GM18951 (cell line): ENCODE data around the gene NUCB1.
"Not testable (repeated sequence)": the region's sequence is repeated elsewhere in the genome, so short reads cannot be mapped to it uniquely, and the experiment has no call there.

Source experiments
- POLR2A ChIP-seq: IDR thresholded peaks from 4 replicates; pipeline ENCODE4 v1.6.1; 2011; ENCODE audit warnings: mild to moderate bottlenecking; ENCODE audit not compliant: insufficient read length, insufficient read depth; ENCODE audit errors: extremely low read depth
- in situ Hi-C: fragments of 300-500 bp; cut with MboI; formaldehyde crosslinking; loops from one replicate; pipeline ENCODE4 v1.12.0; 2022; ENCODE audit warnings: low sequenced_read_pairs, mixed read lengths, inconsistent platforms; ENCODE audit not compliant: unreplicated experiment

NUCB1 gene

DNA sequence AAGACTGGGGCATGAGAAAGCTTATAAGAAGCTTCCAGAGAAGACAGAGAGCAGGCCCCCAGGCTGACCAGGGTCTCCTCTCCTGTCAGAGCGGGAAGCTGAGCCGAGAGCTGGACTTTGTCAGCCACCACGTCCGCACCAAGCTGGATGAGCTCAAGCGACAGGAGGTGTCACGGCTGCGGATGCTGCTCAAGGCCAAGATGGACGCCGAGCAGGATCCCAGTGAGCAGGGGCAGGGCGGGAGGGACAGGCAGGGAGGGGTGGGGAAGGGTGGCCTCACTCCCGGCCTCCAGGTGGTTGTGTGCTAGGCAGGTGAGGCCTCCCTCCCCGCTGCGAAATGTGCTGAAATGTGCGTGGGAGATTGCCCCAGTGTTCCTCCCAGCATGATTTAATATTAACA, 5.6 kb downstream of the NUCB1 start:
- TF ChIP-seq POLR2A = no peak
- in situ Hi-C loops = no loop called here

DNA sequence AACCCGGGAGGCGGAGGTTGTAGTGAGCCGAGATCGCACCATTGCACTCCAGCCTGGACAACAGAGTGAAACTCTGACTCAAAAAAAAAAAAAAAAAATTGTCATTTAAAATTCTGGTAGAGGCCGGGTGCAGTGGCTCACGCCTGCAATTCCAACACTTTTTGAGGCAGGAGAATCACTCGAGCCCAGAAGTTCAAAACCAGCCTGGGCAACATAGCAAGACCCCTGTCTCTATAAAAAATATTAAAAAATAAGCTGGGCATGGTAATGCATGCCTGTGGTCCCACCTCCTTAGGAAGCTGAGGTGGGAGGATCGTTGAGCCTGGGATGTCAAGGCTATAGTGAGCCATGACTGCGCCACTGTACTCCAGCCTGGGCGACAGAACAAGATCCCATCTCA, 6.2 kb downstream of the NUCB1 start:
- in situ Hi-C loops = no loop called here
- TF ChIP-seq POLR2A = no peak

GRCh38 chr19:48907671-48908070, 7.6 kb downstream of the NUCB1 start:
- no peak for TF ChIP-seq POLR2A
- in situ Hi-C loops = no loop called here

DNA sequence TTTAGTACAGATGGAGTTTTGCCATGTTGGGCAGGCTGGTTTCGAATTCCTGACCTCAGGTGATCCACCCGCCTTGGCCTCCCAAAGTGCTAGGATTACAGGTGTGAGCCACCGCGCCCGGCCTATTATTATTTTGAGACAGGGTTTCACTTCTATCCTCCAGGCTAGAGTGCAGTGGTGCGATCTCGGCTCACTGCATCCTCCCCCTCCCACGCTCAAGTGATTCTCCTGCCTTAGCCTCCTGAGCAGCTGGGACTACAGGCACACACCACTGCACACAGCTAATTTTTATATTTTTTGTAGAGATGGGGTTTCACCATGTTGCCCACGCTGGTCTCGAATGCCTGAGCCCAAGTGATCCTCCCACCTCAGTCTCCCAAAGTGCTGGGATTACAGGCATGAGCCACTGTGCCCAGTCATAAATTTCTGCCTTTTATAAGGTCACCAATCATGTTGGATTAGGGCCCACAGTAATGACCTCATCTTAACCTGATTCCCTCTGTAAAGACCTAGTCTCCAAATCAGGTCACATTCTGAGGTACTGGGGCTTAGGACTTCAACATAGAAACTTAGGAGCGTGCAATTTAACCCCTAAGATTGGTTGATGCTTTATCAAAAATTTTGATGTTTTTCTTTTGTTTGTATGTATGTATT, 9.4 kb downstream of the NUCB1 start:
- in situ Hi-C loops = not testable (repeated sequence)

GRCh38 chr19:48910803-48911202, 10.7 kb downstream of the NUCB1 start:
- TF ChIP-seq POLR2A = no peak
- in situ Hi-C loops = no loop called here

DNA sequence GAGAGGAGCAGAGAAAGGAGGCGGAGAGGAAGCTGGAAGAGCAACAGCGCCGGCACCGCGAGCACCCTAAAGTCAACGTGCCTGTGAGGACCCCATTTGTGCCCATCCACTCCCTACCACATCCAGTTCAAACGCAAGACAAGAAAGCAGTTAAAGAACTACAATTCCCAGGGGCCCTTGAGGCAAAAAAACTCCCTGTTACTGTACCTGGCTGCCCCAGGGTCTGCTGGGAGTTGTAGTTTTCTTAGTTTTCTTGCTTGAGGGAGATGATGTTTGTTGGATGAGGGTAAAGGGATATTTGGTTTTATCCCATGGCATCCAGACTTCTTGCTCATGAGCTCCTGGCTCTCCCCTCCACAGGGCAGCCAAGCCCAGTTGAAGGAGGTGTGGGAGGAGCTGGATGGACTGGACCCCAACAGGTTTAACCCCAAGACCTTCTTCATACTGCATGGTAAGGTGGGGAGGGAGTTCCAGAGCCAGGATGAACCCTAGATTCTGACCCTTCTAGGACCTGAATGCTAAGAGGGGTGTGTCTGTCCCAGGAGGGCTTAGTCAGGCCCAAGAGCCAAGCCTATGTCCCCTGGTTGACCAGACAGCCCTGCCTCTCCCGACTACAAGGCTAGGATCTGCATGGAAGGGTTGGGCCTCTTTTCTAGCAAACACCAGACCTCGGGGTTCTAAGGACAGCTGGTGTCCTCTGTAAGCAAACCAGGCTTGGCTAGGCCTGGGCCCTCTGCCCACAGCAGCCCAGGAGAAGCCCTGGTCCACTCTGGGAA, 13.2 kb downstream of the NUCB1 start:
- in situ Hi-C loops = no loop called here
- no peak for TF ChIP-seq POLR2A

- TF ChIP-seq POLR2A = no peak
- in situ Hi-C loops = no loop called here
Measured at GRCh38 chr19:48914181-48914580, 14.1 kb downstream of the NUCB1 start.

GRCh38 chr19:48915757-48916156, 15.6 kb downstream of the NUCB1 start:
- in situ Hi-C loops = no loop called here
- TF ChIP-seq POLR2A = no peak

DNA sequence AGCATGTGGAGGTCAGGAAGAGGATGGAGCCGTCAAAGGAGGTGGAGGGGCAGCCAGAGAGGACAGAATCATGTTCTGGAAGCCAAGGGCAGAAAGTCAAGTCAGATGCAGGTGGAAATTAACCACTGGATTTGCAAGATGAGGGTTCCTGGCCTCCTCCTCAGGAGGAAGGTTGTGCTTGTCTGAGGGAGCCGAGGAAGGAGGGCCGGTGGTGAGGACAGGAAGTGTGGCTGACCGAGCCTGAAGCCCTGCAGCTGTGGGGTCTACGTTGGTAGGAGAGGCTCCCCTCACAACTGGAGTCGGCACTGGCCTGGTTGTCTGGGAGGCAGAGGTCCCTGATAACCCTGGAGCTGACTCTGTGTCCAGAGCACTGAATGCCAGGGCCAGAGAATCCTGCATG, 18.0 kb downstream of the NUCB1 start:
- TF ChIP-seq POLR2A = no peak
- in situ Hi-C loops = no loop called here

DNA sequence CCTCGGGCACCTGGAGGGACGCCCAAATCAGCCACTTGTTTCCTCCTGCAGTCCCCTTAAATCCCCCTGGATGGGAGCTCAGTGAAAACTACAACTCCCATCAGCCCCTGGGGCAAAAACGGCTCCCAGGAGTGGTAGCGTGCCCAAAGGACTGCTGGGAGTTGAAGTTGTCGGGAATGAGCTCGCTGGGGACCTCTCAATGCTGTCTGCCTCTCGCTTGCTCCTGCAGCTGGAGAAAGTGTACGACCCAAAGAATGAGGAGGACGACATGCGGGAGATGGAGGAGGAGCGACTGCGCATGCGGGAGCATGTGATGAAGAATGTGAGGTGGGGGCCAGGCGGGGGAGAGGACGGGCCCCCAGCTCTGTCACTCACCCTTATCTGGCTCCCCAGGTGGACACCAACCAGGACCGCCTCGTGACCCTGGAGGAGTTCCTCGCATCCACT, 18.7 kb downstream of the NUCB1 start:
- in situ Hi-C loops = no loop called here

DNA sequence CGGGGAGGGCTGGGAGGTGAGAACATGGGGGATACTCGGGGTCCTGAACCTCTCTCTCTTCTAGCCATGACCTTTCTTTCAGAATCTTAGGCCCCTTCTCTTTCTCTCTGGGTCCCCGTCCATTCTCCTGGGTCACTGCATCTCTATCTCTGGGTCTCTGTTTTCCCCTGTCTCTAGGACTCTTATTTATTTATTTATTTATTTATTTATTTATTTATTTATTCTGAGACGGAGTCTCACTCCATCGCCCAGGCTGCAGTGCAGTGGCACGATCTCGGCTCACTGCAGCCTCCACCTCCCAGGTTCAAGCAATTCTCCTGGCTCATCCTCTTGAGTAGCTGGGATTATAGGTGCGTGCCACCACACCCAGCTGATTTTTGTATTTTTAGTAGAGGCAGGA, 19.2 kb downstream of the NUCB1 start:
- in situ Hi-C loops = not testable (repeated sequence)

More for the DNA sequence above, 18.7 kb downstream of the NUCB1 start:
- no peak for TF ChIP-seq POLR2A

GRCh38 chr19:48920949-48921348, 20.8 kb downstream of the NUCB1 start:
- TF ChIP-seq POLR2A = no peak
- in situ Hi-C loops = no loop called here

- no peak for TF ChIP-seq POLR2A
- in situ Hi-C loops = no loop called here
Measured at GRCh38 chr19:48921721-48922500, 21.8 kb downstream of the NUCB1 start.
